Fibroblast of pulmonary artery (primary cell): ENCODE measurements around the gene PSMB11.
"Not testable (repeated sequence)": the region's sequence is repeated elsewhere in the genome, so short reads cannot be mapped to it uniquely, and the experiment has no call there.

Experiments
- DNase-seq: peaks from one replicate; pipeline ENCODE4 v3.0.0-alpha.2; 2010; ENCODE audit warnings: low read depth
- H3K4me3 ChIP-seq: replicated peaks from 2 replicates; pipeline ENCODE4 v1.5.1; 2011; ENCODE audit warnings: low read depth, mild to moderate bottlenecking, control low read depth, low read length, moderate library complexity
- TF ChIP-seq, protein P1 (sequence below): IDR thresholded peaks from 2 replicates; pipeline ENCODE4 v1.5.1; 2011; ENCODE audit warnings: mild to moderate bottlenecking, control low read depth, low read length, inconsistent platforms; ENCODE audit errors: missing control alignments

Gene PSMB11

DNA sequence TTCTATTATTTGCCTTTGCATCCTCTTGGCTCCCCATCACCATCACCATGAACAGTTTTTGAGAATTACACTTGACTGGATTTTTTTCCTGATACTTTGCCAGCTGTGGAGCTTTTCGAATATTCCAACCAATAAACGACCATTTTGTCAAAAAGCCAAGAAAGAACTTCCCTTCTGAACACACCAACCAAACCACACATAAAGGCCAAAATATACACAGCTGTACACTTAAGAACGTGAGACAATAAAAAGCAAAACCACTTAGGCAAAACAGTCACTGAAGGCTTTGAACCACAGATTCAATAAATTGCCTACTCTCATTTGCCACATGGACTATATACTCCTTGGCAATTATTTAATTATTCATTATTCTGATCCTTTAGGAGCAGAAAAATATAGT, 33.2 kb upstream of the PSMB11 start:
- DNase-seq: no peak
- TF ChIP-seq, protein P1, sequence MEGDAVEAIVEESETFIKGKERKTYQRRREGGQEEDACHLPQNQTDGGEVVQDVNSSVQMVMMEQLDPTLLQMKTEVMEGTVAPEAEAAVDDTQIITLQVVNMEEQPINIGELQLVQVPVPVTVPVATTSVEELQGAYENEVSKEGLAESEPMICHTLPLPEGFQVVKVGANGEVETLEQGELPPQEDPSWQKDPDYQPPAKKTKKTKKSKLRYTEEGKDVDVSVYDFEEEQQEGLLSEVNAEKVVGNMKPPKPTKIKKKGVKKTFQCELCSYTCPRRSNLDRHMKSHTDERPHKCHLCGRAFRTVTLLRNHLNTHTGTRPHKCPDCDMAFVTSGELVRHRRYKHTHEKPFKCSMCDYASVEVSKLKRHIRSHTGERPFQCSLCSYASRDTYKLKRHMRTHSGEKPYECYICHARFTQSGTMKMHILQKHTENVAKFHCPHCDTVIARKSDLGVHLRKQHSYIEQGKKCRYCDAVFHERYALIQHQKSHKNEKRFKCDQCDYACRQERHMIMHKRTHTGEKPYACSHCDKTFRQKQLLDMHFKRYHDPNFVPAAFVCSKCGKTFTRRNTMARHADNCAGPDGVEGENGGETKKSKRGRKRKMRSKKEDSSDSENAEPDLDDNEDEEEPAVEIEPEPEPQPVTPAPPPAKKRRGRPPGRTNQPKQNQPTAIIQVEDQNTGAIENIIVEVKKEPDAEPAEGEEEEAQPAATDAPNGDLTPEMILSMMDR: no peak
- no peak overlapping the region for H3K4me3 ChIP-seq

DNA sequence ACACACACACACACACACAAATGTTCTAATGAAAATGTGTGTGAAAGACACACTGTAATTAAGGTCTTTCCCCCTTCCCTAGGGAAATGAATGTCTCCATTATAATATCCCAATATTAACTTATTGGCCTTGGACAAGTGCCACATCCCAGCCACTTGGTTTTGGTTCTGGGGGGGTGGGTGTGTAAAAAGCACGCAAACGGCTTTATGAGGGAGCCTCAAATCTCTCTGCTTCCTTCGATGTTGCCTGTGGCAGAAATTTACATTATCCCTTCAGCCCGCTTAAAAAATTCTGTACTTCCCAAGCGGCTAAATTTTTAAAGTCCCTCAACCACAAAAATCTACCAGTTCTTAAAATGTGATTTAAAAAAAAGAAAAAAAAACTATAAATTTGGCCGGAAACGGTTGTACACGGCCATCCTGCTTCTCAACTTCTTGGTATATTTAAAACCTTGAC, 32.5 kb upstream of the PSMB11 start:
- H3K4me3 ChIP-seq: peak overlapping the region; percentile 53
- no peak for DNase-seq
- TF ChIP-seq, protein P1: no peak

DNA sequence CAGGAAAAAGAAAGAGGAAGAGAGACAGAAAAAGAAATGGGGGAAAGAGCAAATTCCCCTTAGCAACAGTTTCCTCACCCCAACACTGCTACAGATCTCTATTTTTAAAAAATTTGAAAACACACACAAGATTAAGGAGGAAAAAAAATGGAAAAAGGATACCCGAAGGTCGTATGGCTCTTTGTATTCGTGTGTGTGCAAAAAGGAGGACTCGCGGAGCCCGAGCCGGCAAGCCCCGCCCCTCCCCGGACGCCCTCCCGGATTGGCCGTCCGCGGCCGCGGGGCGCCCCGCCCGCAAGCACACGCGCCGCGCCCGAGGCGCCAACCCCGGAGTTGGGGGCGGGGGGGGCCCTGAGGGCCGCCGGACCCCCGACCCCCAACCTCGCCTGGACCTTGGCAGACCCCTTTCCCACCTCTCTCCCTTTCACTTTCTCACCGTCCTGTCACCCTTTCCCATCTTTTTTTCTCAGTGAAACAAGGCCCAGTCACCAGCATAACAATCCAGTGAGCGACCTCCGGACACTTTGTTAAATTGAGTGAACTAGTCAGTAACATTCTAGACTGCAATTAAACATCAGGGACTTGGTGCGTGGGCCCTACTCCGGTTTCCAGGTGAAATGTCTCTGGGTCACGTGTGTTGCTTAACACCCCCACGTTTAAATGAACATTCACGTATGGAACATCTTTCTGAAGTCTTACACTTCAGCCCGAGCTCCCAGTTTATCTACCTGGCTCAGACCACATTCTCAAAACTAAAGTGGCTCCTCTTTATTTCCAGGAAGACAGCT, 31.9 kb upstream of the PSMB11 start, which contains the start of gene C14orf93:
Gene C14orf93, minus strand, starts transcription at position 205 of the 788 bp plus-strand sequence. CDS start 11,120 bp downstream, outside the sequence.
- H3K4me3 ChIP-seq: peak within 1 kb of the TSS; percentile 53
- TF ChIP-seq, protein P1: no peak
- peak; percentile 59 for DNase-seq

DNA sequence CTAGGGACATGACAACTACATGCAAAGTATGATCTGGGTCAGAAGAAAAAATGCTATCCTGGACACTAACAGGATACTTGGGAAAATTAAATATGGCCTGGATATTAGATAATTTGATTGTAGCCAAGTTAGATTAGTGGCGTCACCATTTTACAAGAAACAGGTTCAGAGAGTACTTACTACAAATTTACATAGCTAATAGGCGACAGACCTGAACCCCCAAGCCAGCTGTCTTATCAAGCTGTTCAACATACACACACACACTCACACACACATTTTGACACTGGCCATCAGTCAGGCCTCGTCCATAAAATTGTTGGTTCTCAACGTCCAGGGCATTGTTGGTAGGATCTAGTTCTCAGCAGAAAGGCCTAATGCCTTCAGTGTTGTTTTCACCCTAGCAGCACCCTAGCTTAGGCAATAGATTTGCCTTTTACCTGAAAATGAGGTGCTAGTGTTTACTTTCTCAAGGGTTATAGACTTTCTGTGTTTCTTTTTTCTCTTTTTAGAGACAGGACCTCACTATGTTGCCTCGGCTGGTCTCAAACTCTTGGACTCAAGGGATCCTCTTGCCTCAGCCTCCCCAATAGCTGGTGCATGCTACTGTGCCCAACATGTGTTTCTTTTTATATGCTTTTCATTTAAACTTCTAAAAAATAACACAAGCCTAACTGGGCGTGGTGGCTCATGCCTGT, 28.8 kb upstream of the PSMB11 start:
- no peak overlapping the region for H3K4me3 ChIP-seq
- no peak for DNase-seq
- TF ChIP-seq, protein P1: no peak

DNA sequence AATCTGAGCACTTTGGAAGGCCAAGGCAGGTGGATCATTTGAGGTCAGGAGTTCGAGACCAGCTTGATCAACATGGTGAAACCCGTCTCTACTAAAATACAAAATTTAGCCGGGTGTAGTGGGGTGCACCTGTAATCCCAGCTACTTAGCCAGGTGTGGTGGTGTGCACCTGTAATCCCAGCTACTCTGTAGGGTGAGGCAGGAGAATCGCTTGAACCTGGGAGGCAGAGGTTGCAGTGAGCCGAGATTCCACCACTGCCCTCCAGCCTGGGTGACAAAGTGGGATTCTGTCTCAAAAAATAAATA, 28.3 kb upstream of the PSMB11 start:
- not testable (repeated sequence) for H3K4me3 ChIP-seq, DNase-seq

DNA sequence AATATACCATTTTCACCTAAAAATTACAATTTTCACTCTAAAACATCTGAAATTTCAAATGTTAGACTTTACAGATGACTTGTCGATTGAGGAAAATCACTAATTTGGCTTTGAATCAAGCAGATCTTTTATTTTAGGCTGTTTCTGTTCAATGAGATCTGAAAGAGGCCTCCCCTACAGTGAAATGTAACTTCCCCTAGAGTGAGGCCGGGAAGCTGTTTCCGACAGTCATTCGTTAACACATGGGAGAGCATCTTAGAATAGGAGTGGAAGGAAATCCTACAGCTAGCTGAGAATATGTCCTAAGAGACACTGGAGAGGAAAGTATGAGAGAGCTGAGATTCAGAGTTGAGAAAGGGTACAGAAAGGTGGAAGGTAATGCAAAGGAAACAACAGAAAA, 26.4 kb upstream of the PSMB11 start:
- TF ChIP-seq, protein P1: no peak
- no peak overlapping the region for H3K4me3 ChIP-seq
- DNase-seq: no peak

DNA sequence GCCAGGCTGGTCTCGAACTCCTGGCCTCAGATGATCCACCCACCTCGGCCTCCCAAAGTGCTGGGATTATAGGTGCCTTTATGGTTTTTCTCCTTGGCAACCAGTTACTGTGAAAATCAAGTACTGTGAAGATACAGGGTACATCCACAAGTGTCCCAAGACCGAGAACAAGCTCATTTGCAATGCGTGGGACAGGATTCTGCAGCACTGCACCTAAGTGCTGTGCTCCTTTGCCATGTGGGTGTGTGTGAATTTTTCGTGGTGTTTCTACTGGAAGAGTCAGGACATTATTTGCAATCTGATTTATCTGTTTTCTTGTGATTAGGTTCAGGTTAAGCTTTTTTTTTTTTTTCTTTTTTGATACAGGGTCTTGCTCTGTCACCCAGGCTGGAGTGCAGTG, 24.9 kb upstream of the PSMB11 start:
- TF ChIP-seq, protein P1: no peak
- H3K4me3 ChIP-seq: no peak overlapping the region
- no peak for DNase-seq
